GM21737 (cell line): Measurements from ENCODE around the gene TRIM63.
"Not testable (repeated sequence)": the region's sequence is repeated elsewhere in the genome, so short reads cannot be mapped to it uniquely, and the experiment has no call there.

Experiments used
- ATAC-seq: cut with Tn5 transposase; IDR thresholded peaks from one replicate; pipeline ENCODE4 v1.9.1; 2021; ENCODE audit warnings: mild to moderate bottlenecking, moderate library complexity; ENCODE audit not compliant: unreplicated experiment

Gene TRIM63

DNA sequence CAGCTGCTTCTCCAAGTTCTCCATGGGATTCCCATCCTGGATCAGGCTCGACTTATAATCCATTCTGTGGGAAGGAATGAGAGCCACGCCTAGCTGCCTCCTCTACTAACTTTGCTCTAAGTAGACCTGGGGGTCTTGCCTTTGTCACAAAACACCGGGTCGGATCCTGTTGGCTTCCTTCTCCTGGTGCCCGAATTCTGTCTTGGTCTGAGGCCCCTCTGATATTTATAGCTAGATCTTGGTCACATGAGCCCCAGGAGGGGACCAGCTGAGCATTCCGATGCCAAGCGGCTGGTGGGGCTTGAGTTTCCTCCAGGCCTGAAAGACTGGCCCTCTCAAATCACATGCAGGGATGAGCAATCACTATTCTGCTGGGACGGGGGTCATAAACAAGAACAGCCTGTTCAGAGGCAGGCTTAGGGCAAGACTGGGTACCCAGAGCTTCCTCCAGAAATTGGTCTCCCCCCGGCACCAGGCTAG is at the start of gene TRIM63:
Gene TRIM63 (minus strand): TSS at position 199 of the 480 bp plus-strand sequence. CDS start 136 bp downstream, at position 63.
- ATAC-seq: no peak

DNA sequence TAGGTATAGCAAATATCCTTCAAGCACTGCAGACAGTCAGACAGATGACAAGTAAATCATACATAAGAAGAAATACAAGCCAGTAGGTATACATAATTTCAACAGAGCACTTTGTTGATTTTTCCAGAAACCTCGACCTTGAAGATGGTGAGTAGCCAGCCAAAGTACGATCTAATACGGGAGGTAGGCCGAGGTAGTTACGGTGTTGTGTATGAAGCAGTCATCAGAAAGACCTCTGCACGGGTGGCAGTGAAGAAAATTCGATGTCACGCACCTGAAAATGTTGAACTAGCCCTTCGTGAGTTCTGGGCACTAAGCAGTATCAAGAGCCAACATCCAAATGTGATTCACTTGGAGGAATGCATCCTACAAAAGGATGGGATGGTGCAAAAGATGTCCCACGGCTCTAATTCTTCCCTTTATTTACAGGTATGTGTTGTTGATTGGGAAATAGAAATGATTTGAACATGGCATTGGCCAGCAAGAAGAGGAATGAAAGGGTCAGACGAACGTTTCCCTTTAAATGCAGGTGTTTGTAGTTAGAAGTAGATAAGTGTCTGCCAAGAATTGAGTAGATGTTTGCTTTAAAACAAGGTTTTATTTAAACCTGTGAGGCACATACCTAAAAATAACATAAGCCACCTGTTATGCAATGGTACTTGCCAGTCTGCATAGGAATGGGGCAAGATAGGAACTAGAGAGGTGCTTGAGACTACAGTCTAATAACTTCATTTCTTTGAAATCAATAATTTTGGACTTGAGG is 46.9 kb upstream of the TRIM63 start:
- no peak for ATAC-seq

DNA sequence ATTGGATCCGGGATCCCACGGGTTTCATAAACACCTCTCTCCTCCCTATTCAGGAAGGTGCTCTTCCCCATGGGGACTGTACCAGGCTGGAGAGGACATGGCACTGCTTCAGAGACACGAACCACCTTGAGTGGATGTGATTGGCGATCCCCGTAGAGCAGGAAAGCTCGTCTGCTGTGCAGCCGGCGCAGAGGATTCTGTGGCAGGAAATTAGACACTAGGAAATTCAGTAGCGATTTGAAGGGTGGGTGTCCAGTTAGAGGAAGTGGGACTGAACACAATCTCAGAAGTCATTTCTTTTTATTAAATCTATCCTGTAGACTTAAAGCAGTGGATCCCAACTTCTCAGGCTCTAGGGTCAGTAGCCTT is 45.0 kb upstream of the TRIM63 start:
- peak; percentile 6 for ATAC-seq

DNA sequence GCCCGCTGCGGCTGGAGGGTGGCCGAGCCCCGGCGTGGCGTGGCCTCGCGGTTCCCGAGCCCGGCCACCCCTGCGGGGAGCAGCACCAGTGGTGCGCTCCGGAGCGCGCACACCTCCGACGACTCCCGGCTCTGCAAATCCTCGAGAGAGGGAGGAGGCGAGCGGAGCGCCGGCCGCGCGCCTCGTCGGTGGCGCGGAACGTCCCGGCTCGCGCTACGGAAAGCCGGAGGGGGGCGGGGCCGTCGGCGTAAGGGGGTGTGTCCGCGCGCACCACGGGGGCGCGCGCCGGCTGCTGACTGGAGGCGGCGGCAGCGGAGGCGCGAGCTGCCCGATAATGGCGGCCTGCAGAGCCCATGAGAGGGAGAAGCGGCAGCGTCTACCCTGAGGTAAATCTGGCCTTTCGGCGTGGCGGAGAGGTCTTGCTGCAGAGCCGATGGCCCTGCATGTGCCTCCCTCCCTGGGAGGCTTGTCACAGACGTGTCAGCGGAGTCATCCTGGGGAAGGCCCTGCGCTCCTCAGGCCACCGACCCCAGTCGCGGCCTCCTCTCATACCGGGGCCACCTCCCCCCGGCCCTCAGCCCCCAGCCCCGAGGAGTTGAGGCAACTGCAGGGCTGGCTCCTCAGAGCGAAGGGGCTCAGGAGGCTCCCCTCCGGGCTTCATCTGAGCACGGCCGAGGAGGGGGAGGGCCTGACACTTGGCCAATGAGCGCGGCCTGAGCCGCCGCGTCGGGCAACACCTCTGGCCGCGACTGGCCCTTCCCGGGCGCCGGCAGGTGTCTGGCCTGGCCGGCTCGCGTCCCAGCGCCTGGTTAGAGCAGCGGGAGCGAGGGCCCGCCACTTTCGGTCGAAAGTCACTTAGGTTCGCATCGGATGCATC is 44.3 kb upstream of the TRIM63 start, which contains the start of gene PDIK1L:
Gene PDIK1L (plus strand): TSS at position 295 of the 877 bp plus-strand sequence. CDS start 2,485 bp downstream, outside the sequence.
- ATAC-seq: peak; percentile 69

DNA sequence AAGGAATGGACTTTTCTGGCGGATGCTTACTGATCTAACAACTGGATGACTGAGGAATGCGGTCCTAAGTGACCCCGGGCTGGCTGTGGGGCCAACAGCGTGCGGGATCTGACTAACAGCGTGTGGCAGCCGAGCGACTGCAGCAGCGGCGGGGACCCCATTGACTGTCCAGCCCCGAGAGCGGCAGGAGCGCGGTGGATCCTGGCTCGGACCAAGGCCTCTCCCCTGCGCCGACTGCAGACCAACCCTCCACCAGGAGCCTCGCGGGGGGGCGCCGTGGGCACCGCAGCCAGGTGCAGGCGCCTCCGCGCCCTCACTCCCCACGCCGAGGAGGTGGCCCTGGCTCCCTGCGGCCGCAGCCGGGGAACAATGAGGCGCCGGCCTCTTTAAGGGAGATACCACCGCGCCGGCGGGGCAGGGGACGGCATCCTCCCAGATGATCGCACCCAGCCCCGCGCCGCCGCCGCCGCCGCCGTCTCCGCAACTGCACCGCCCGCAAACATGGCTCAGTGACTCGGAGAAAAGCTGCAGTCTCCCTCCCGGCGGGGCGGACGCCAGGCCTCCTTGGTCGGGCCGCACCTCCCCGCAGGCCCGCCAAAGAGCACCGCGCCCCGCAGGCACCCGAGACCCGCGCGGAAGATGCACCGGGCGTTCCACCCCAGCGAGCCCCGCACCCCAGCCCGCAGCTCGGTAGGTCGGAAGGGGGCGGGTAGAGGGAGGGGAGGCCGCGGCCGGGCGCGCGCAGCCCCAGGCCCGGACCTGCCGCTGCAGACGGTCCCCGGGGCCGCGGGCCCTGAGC is 43.5 kb upstream of the TRIM63 start:
- ATAC-seq: peak; percentile 39

DNA sequence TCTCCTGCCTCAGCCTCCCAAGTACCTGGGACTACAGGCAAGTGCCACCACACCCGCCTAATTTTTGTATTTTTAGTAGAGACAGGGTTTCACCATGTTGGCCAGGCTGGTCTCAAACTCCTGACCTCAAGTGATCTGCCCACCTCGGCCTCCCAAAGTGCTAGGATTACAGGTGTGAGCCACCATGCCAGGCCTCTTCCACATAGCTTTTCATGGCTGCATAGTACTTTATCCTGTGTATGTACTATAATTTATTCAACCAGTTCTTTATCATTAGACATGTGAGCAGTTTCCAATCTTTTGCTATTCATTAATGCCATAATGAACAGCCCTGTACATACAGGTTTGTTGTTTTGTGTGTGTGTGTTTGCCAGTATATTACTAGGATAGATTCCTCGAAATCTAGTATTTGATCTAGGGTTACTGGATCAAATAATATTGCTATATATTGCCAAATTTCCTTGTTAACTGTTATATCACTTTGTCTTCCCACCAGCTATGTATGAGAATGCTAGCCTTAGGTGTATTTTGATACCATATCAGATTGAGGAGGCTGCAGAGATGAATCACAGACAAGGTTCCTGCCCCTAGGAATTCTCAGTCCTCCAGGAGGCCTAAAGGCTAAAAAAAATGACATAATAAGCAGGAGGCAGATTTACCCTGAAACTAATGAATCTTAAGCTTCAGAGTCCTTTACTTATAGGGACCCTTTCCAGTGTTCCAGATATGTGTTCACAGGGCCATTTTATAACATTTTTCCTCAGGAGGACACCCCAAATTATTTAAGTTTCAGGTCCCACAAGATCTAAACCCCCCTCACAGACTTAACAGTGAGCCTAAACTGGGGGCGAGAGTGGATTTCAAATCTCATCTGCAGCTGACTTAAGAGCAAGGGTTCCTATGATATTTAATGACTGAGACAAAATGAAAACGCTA is 42.1 kb upstream of the TRIM63 start:
- no peak for ATAC-seq

DNA sequence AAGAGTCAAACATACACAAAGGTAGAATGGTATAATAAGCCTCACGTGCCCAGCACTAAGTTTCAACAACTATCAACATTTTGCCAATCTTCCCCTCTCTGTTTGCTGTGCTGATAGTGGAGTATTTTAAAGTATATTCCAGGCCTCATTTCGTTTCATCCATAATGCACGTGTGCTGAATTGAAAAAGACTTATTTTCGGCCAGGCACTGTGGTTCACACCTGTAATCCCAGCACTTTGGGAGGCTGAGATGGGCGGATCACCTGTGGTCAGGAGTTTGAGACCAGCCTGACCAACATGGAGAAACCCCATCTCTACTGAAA is 37.8 kb upstream of the TRIM63 start:
- ATAC-seq: not testable (repeated sequence)

DNA sequence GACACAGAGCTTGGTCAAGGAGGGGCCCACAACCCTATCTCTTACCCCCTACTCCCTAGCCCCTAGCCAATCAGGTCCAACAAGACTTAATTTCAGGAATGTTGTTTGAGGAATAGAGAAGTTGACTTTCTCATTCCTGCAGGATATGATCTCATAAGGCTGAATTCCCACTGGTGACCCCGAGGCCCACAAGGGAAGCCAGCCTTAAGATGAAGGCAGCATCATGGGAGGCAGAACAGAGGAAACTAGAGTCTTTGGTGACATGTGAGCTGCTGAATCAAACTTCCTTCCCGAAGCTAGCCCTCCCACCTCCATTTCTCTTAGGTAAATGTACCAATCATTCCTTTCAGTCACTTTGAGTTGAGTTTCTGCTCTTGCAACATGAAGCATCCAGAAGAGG is 35.1 kb upstream of the TRIM63 start:
- no peak for ATAC-seq

DNA sequence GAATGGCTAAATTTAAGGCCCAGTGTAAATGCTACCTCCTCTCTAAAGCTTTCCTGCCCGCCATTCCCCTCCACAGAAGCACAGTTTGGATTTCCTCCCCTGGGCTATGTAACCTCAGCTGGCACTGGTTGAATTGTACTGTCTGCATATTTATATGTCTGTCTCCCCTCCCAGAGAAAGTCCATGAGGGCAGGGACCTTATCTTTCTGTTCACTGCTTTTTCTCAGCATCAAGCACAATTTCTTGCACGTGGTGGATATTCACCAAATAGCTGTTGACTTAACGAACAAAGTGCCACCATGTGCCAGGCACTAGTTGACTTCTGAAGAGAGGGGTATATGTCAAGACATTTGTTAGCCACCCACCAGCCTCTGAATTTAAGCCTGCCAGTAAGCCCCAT is 34.7 kb upstream of the TRIM63 start:
- ATAC-seq: no peak

DNA sequence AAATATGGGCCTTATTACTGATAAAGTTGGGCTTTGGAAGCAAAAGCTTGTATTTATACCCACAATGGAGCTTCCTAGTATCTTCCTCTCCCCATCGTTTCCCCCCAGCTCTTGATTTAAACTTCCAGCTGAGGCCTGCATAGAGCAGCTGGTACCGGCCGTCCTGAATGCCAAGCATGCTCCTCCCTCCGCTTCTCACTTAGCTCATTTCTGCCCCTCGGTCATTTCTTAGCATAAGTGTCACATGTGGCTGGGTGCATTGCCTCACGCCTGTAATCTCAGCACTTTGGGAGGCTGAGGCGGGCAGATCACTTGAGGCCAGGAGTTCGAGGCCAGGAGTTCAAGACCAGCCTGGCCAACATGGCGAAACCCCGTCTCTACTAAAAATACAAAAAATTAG is 32.8 kb upstream of the TRIM63 start:
- not testable (repeated sequence) for ATAC-seq

DNA sequence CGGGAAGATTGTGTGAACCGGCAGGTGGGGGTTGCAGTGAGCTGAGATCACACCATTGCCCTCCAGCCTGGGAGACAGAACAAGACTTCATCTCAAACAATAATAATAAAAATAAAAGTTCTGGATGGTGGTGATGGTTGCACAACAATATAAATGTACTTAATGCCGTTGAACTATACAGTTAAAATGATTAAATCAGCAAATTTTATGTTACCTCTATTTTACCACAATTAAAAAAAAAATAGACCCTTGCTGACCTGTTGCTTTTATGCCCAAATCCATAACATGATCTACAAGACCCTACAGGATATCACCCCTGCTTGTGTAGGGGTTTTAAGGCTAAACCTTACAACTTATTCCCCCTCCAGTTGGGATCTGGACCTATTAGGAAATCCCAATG is 32.4 kb upstream of the TRIM63 start:
- no peak for ATAC-seq

DNA sequence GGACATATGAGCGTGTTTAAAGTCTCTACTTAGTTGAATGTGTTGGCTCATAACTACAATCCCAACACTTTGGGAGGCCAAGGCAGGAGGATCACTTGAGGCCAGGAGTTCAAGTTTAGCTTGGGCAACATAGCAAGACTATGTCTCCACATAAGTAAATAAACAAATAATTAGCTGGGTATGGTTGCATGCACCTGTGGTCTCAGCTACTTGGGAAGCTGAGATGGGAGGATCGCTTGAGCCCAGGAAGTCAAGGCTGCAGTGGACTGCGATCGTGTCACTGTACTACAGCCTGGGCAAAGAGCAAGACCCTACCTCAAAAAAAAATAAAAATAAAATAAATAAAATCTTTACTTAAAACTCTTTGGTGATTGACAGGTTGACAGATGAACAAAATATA is 31.2 kb upstream of the TRIM63 start:
- ATAC-seq: no peak

DNA sequence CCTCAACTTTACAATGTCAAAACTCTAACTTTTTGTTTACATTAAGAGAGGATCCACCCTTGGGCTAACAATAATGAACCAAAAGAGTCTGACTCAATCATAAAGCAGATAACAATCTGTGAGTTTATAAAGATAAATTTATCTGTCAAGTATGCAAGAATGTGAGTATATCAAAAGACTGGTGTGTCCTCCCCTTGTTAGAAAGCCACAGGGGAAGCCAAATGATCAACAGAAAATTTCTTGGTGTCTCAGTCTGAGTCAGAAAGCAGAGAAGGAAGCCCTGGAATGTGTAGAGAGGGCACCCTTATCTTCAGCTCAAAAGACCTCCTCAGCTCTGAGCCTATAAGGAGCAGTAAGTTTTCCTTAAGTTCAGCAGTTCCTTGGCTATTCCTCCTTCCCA is 30.3 kb upstream of the TRIM63 start:
- ATAC-seq: no peak

DNA sequence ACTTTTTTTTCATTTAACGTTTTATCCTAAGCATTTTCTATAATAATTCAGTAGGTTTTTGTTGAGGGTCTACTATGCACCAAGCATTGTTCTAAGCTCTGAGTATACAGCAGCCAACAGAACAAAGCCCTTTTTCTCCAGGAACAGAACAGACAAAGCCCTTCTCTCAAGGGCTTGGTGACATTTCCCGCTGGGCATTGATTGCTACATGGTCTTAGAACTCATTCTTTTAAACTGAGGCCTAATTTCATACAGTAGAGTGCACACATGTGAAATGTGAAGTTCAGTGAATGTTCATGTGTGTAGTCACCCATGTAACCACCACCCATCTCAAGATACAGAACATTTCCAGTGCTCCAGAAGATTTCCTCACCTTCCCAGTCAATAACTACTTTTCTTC is 29.0 kb upstream of the TRIM63 start:
- no peak for ATAC-seq

DNA sequence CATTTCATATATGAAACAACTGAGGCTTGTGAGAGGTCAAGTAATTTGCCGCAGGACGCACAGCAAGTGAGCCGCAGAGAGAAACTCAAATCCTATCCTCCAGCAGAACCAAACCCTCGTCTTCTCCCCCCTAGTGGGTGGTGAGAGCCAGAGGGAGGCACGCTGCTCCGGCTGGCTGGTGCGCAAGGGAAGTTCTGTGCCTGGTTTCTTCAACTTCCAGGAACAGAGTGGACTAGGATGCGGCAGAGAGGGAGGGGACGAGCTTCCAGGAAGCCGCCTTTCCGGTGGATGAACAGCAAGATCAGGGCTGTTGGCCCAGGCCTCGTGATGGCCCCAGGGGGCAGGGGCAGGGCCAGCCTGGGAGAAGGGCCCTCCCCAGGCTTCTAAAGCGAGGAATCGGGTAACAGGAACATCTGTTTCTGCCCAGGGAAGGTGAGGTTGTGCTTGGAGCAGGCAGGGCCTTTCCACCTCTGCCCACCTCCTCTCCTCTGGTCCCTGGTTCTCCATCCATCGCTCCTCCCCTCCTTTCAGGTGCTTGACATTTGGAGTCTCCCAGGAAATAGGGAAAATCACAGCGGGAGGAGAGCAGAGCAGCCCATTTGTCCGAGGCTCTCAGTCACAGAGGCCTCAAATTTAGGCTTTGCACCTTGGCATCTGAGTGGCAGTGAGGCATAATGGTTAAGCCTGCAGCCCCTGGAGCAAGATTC is 27.4 kb upstream of the TRIM63 start:
- no peak for ATAC-seq

DNA sequence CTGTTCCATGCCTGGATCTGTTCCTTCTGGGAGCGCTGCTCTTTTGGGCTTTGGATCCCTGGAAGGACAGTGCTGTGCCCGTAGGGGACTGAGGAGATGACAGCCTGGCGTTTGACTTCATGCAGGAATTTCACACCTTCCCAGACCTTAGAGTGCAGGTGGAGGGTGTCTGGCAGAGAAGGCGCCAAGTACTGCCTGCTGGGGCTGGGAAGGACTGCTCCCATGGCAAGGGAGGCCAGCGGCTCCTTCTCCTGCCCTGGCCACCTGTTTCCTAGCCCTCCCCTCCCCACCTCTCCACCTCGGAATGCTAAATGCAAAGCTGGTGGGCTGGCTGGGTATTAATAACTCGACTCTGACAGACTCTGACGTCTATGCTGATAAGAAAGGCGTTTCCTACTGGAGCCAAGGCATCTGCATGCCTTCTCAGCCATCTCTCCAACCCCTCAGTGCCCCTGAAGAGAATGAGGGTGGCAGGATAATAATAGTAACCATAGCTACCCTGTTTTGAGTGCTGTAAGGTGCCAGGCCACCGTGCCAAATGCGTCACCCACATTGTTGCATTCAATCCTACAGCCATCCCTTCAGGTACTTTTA is 26.7 kb upstream of the TRIM63 start:
- no peak for ATAC-seq

DNA sequence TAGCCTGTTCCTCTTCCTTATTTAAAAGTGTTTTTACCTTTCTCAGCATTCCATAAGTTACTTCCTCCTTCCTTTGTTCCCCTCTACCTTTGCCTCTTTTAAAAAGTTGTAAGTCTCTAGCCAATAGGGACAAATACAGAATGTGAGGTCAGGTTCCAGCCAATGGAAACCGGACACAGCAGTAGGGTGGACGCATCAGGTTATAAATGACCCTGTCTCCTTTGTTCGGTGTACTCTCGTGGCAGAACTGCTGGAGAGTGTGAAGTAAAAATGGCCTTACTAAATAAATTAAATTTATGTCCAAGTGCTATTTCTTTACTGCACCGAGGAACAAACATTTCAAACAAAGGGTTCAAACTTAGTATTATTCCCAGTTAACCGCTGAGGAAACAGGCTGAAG is 26.1 kb upstream of the TRIM63 start:
- not testable (repeated sequence) for ATAC-seq

DNA sequence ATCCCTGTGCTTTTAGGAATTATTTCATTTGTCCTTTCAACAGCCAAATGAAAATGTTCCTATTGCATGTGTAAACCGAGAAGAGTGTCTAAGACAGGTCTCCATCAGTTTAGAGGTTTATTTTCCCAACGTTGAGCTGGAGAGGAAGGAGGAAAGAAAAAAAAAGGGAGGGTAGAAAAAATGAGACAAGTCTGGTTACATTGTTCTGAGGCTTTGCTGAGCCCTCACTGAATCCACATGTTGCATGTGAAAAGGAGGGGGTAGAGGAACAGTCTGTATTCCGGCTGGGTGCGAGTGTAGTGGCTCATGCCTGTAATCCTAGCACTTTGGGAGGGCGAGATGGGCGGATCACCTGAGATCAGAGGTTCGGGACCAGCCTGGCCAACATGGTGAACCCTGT is 25.0 kb upstream of the TRIM63 start:
- no peak for ATAC-seq

DNA sequence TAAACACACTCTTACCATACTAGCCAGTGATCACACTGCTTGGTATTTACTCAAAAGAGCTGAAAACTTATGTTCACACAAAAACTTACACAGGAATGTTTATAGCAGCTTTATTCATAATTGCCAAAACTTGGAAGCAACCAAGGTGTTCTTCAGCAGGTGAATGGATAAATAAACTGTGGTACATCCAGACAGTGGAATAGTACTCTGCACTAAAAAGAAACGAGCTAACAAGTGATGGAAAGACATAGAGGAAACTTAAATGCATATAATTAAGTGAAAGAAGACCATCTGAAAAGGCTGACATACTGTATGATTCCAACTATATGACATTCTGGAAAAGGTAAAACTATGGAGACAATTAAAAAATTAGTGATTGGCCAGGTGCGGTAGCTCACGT is 23.5 kb upstream of the TRIM63 start:
- ATAC-seq: no peak
